Lower lobe of right lung (tissue), 2 donors: ENCODE data around the gene HCRTR1. TPM values are rescaled to one million over a fixed set of nuclear protein-coding genes. Genes with fewer than 3 reads are reported as not detected.

ENCODE experiments used
- ATAC-seq, 2 donors: fragments of 200-7000 bp; cut with Tn5 transposase; one replicate each; pipeline ENCODE4 v1.9.1; 2020 to 2022; ENCODE audit warnings: mild to moderate bottlenecking in 2 of 2, moderate library complexity in 2 of 2
- DNase-seq: peaks from one replicate; pipeline ENCODE4 v3.0.0-alpha.2; 2020
- H3K27ac ChIP-seq: fragments of 200-600 bp; one replicate; pipeline ENCODE4 v1.8.0; 2022
- H3K27me3 ChIP-seq: fragments of 200-600 bp; one replicate; pipeline ENCODE4 v1.8.0; 2022; ENCODE audit warnings: low read depth
- H3K36me3 ChIP-seq: fragments of 200-600 bp; one replicate; pipeline ENCODE4 v1.8.0; 2022; ENCODE audit warnings: mild to moderate bottlenecking
- H3K4me1 ChIP-seq: fragments of 200-600 bp; one replicate; pipeline ENCODE4 v1.8.0; 2022
- H3K4me3 ChIP-seq: fragments of 200-600 bp; one replicate; pipeline ENCODE4 v1.8.0; 2022; ENCODE audit warnings: mild to moderate bottlenecking
- H3K9me3 ChIP-seq: fragments of 200-600 bp; one replicate; pipeline ENCODE4 v1.8.0; 2022
- CTCF ChIP-seq: fragments of 200-600 bp; IDR thresholded peaks from one replicate; pipeline ENCODE4 v1.8.0; 2022; ENCODE audit warnings: antibody characterized with exemption, mild to moderate bottlenecking
- intact Hi-C: fragments of 100-400 bp; cut with DNase I; formaldehyde crosslinking; loops from one replicate; pipeline ENCODE4 v1.11.0; 2022
- total RNA-seq: library from RNA; stranded (reverse); fragmentation: NEBNext Ultra II Directional; extraction: Animal tissue kit (Norgen Biotek cat#: 25700); gene quantifications from one replicate; pipeline ENCODE4 v1.2.1, GENCODE V29; 2021
- donor health status: DM: no; HTN: yes; CAD: no; lungs with severe emphysema.

The HCRTR1 gene
- total RNA-seq, 1 donor from 2014 or later: not detected

- Histone ChIP-seq H3K9me3 (no peaks in the 10 kb centered on the region), H3K27me3 (no peaks in the 10 kb centered on the region), H3K4me3 (no peak overlapping the region), H3K27ac (no peak overlapping the region), H3K4me1 (peaks cover 10% of the 10 kb centered on the region), H3K36me3 (no peaks in the 10 kb centered on the region)
- intact Hi-C loops: no loop called here
- TF ChIP-seq CTCF: no peak
- ATAC-seq: no peak
- no peak for DNase-seq
Measured at GRCh38 chr1:31648641-31649357, 31.3 kb downstream of the HCRTR1 start.

- H3K4me3 ChIP-seq: no peak overlapping the region
- intact Hi-C loops: no loop called here
- H3K36me3 ChIP-seq: no peaks in the 10 kb centered on the region
- no peaks in the 10 kb centered on the region for H3K9me3 ChIP-seq
- no peak for ATAC-seq
- no peak for DNase-seq
- no peak overlapping the region for H3K27ac ChIP-seq
- TF ChIP-seq CTCF: no peak
- peaks cover 5% of the 10 kb centered on the region for H3K4me1 ChIP-seq
- no peaks in the 10 kb centered on the region for H3K27me3 ChIP-seq
Measured at GRCh38 chr1:31650161-31651088, 32.9 kb downstream of the HCRTR1 start.

GRCh38 chr1:31651089-31651420 is 33.6 kb downstream of the HCRTR1 start:
- Histone ChIP-seq H3K9me3 (no peaks in the 10 kb centered on the region), H3K4me3 (no peak overlapping the region), H3K4me1 (no peaks in the 10 kb centered on the region), H3K27me3 (no peaks in the 10 kb centered on the region), H3K27ac (no peak overlapping the region), H3K36me3 (no peaks in the 10 kb centered on the region)
- intact Hi-C loops: no loop called here
- DNase-seq (no peak), ATAC-seq (no peak)
- TF ChIP-seq CTCF: no peak

- intact Hi-C loops: no loop called here
- Histone ChIP-seq H3K27me3 (no peaks in the 10 kb centered on the region), H3K9me3 (no peaks in the 10 kb centered on the region), H3K27ac (no peak overlapping the region), H3K4me1 (no peaks in the 10 kb centered on the region), H3K36me3 (no peaks in the 10 kb centered on the region), H3K4me3 (no peak overlapping the region)
- DNase-seq: no peak
- no peak for ATAC-seq
- no peak for TF ChIP-seq CTCF
Measured at GRCh38 chr1:31651766-31652165, 34.3 kb downstream of the HCRTR1 start.

- Histone ChIP-seq H3K4me1 (no peaks in the 10 kb centered on the region), H3K36me3 (no peaks in the 10 kb centered on the region), H3K4me3 (no peak overlapping the region), H3K27ac (no peak overlapping the region), H3K9me3 (no peaks in the 10 kb centered on the region), H3K27me3 (no peaks in the 10 kb centered on the region)
- TF ChIP-seq CTCF: no peak
- DNase-seq (no peak), ATAC-seq (peak; percentile 75 to 86)
- intact Hi-C loops: no loop called here
Measured at GRCh38 chr1:31652891-31653499, 35.5 kb downstream of the HCRTR1 start.
